UCSD-AML1 (cell line): Measurements from ENCODE around the gene GNA15.

ENCODE experiments used
- DNase-seq: peaks from one replicate; lab custom pipeline; 2025; ENCODE audit not compliant: unreplicated experiment; lab: John Stamatoyannopoulos, UW

The GNA15 gene

GRCh38 chr19:3106509-3107141 is 29.2 kb upstream of the GNA15 start:
- no peak for DNase-seq

GRCh38 chr19:3107658-3108057 is 28.2 kb upstream of the GNA15 start:
- no peak for DNase-seq

- peak; percentile 70 for DNase-seq
Measured at GRCh38 chr19:3108775-3109174, 27.1 kb upstream of the GNA15 start.

- no peak for DNase-seq
Measured at GRCh38 chr19:3109491-3109890, 26.3 kb upstream of the GNA15 start.

- no peak for DNase-seq
Measured at GRCh38 chr19:3110126-3110825, 25.6 kb upstream of the GNA15 start.

- no peak for DNase-seq
Measured at GRCh38 chr19:3111586-3112247, 24.1 kb upstream of the GNA15 start.

GRCh38 chr19:3112375-3113099 is 23.3 kb upstream of the GNA15 start:
- no peak for DNase-seq

GRCh38 chr19:3113100-3114017 is 22.5 kb upstream of the GNA15 start:
- DNase-seq = no peak

- DNase-seq = no peak
Measured at GRCh38 chr19:3114018-3114726, 21.7 kb upstream of the GNA15 start.

GRCh38 chr19:3114811-3115210 is 21.0 kb upstream of the GNA15 start:
- DNase-seq = no peak

GRCh38 chr19:3115411-3115810 is 20.4 kb upstream of the GNA15 start:
- no peak for DNase-seq

- no peak for DNase-seq
Measured at GRCh38 chr19:3115916-3116602, 19.8 kb upstream of the GNA15 start.

- no peak for DNase-seq
Measured at GRCh38 chr19:3116621-3117020, 19.2 kb upstream of the GNA15 start.

- DNase-seq = no peak
Measured at GRCh38 chr19:3117716-3118115, 18.1 kb upstream of the GNA15 start.

- DNase-seq = no peak
Measured at GRCh38 chr19:3118232-3119070, 17.4 kb upstream of the GNA15 start.

GRCh38 chr19:3119071-3119595 is 16.7 kb upstream of the GNA15 start:
- no peak for DNase-seq

GRCh38 chr19:3119693-3120380 is 16.0 kb upstream of the GNA15 start:
- DNase-seq = no peak
